Tibial nerve (tissue), 4 donors: ENCODE measurements around the gene HCK.

Experiments
- EP300 ChIP-seq, 2 donors: sonication (generic); formaldehyde crosslinking; IDR thresholded peaks; one replicate each; pipeline ENCODE4 v1.6.1; 2017; ENCODE audit warnings: antibody characterized with exemption in 2 of 2, mild to moderate bottlenecking in 1 of 2
- POLR2A ChIP-seq, 2 donors: fragments of 450-650 bp; IDR thresholded peaks; one replicate each; pipeline ENCODE4 v1.6.1; 2017; ENCODE audit warnings: antibody characterized with exemption in 2 of 2, mild to moderate bottlenecking in 2 of 2, moderate library complexity in 2 of 2
- TF ChIP-seq, protein P1 (sequence below), 5 experiments: fragments of 200-600 bp in 3 of 5; fragments of 450-650 bp in 2 of 5; sonication (generic) in 3 of 5; IDR thresholded peaks; one replicate each; pipeline ENCODE4 v1.5.1; 2016 to 2019; ENCODE audit warnings: antibody characterized with exemption in 5 of 5, mild to moderate bottlenecking in 3 of 5, moderate library complexity in 2 of 5

DNA sequence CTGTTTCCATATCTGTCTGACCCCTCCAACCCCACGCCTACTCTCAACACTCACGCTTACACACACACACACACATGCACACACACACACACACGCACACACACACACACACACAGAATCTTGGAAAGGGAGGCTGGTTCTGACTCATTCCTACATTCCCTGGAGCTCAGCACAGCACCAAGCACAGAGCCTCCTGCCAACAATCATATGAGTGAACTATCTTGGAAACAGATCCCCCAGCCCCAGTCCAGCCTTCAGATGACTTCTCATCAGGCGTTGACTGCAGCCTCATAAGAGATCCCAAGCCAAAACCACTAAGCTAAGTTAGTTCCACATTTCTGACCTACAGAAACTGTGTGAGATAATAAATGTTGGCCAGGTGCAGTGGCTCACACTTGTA lies 14.1 kb upstream of the HCK start:
- TF ChIP-seq, protein P1, sequence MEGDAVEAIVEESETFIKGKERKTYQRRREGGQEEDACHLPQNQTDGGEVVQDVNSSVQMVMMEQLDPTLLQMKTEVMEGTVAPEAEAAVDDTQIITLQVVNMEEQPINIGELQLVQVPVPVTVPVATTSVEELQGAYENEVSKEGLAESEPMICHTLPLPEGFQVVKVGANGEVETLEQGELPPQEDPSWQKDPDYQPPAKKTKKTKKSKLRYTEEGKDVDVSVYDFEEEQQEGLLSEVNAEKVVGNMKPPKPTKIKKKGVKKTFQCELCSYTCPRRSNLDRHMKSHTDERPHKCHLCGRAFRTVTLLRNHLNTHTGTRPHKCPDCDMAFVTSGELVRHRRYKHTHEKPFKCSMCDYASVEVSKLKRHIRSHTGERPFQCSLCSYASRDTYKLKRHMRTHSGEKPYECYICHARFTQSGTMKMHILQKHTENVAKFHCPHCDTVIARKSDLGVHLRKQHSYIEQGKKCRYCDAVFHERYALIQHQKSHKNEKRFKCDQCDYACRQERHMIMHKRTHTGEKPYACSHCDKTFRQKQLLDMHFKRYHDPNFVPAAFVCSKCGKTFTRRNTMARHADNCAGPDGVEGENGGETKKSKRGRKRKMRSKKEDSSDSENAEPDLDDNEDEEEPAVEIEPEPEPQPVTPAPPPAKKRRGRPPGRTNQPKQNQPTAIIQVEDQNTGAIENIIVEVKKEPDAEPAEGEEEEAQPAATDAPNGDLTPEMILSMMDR (IDR thresholded peaks at IDR 0.05) = no peak
- TF ChIP-seq EP300 (IDR thresholded peaks at IDR 0.05) = no peak
- TF ChIP-seq POLR2A (IDR thresholded peaks at IDR 0.05) = no peak
